ENCODE data around the gene LYST.

GRCh38 chr1:235644693-235645305 is 221.9 kb downstream of the LYST start:
- TF ChIP-seq POLR2A (IDR thresholded peaks at IDR 0.05; ENCODE audit: low read depth): no peak
- TF ChIP-seq CTCF (IDR thresholded peaks at IDR 0.05): no peak
- no peak for TF ChIP-seq POLR2AphosphoS5 (IDR thresholded peaks at IDR 0.05)
